Gastroesophageal sphincter (tissue), 3 donors: ENCODE data around the gene VCAM1.

ENCODE experiments used
- CTCF ChIP-seq, 4 experiments: fragments of 200-600 bp in 2 of 4; fragments of 450-650 bp in 2 of 4; sonication (generic) in 1 of 4; IDR thresholded peaks; one replicate each; pipeline ENCODE4 v1.5.1; 2017 to 2019; ENCODE audit warnings: antibody characterized with exemption in 4 of 4, mild to moderate bottlenecking in 2 of 4, moderate library complexity in 2 of 4
- POLR2A ChIP-seq, 2 donors: fragments of 450-650 bp; IDR thresholded peaks; one replicate each; pipeline ENCODE4 v1.6.1; 2017; ENCODE audit warnings: antibody characterized with exemption in 2 of 2, mild to moderate bottlenecking in 2 of 2, moderate library complexity in 1 of 2
- POLR2AphosphoS5 ChIP-seq: sonication (generic); formaldehyde crosslinking; IDR thresholded peaks from one replicate; pipeline ENCODE4 v1.6.1; 2017; ENCODE audit warnings: antibody characterized with exemption

DNA sequence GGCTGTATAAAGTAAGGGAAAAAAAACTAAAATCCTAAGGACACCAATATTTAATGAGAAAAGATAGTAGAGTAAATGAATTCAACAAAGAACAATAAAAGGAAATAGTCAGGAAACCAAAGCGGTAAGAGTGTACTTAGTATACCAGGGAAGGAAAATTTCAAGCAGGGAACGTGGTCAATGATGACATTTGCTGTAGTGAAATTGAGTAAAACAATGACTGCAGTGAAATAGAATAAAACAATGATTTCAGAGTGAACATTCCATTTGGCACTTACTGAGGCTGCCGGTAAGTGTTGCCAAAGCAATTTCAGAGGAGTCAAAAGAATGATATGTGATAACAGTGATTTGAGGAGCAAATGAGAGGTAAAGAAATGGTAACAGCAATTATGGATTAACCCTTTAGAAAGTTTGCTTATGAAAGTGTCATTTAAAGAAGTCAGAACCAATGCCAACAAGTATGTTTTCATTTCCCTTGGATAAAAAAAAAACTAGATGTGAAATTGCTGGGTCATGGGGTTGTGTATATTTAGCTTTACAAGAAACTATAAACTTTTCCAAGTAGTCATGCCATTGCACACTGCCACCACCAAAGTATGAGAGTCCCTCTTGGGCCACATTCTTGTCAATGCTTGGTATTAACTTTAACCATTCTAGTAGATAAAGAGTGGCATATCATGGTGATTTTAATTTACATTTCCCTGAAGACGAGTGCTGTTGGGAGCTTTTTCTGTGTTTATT, 50.5 kb downstream of the VCAM1 start:
- TF ChIP-seq POLR2A (IDR thresholded peaks at IDR 0.05): no peak
- TF ChIP-seq CTCF (IDR thresholded peaks at IDR 0.05): no peak
- no peak for TF ChIP-seq POLR2AphosphoS5
